VCaP (cell line): ENCODE results near the gene MMP26.

ENCODE experiments used
- H3K27ac ChIP-seq: fragments of 450-650 bp; 2 replicates; pipeline ENCODE4 v1.5.1; 2017
- TF ChIP-seq, protein P1 (sequence below): fragments of 450-650 bp; conservative IDR thresholded peaks from 2 replicates; pipeline ENCODE4 v1.5.1; 2017; ENCODE audit warnings: mild to moderate bottlenecking, moderate library complexity

MMP26 gene

GRCh38 chr11:4672470-4672869, 32.1 kb upstream of the MMP26 start:
- TF ChIP-seq, protein P1, sequence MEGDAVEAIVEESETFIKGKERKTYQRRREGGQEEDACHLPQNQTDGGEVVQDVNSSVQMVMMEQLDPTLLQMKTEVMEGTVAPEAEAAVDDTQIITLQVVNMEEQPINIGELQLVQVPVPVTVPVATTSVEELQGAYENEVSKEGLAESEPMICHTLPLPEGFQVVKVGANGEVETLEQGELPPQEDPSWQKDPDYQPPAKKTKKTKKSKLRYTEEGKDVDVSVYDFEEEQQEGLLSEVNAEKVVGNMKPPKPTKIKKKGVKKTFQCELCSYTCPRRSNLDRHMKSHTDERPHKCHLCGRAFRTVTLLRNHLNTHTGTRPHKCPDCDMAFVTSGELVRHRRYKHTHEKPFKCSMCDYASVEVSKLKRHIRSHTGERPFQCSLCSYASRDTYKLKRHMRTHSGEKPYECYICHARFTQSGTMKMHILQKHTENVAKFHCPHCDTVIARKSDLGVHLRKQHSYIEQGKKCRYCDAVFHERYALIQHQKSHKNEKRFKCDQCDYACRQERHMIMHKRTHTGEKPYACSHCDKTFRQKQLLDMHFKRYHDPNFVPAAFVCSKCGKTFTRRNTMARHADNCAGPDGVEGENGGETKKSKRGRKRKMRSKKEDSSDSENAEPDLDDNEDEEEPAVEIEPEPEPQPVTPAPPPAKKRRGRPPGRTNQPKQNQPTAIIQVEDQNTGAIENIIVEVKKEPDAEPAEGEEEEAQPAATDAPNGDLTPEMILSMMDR, result no peak
- H3K27ac ChIP-seq, result peak overlapping the region; percentile 79

GRCh38 chr11:4673781-4674180, 30.8 kb upstream of the MMP26 start:
- peak overlapping the region; percentile 79 for H3K27ac ChIP-seq
- TF ChIP-seq, protein P1, result no peak

- TF ChIP-seq, protein P1, result no peak
- H3K27ac ChIP-seq, result peak overlapping the region; percentile 81
Observed at GRCh38 chr11:4677948-4678347, 26.6 kb upstream of the MMP26 start.

GRCh38 chr11:4680341-4680740, 24.2 kb upstream of the MMP26 start:
- TF ChIP-seq, protein P1, result no peak
- peak overlapping the region; percentile 81 for H3K27ac ChIP-seq

DNA sequence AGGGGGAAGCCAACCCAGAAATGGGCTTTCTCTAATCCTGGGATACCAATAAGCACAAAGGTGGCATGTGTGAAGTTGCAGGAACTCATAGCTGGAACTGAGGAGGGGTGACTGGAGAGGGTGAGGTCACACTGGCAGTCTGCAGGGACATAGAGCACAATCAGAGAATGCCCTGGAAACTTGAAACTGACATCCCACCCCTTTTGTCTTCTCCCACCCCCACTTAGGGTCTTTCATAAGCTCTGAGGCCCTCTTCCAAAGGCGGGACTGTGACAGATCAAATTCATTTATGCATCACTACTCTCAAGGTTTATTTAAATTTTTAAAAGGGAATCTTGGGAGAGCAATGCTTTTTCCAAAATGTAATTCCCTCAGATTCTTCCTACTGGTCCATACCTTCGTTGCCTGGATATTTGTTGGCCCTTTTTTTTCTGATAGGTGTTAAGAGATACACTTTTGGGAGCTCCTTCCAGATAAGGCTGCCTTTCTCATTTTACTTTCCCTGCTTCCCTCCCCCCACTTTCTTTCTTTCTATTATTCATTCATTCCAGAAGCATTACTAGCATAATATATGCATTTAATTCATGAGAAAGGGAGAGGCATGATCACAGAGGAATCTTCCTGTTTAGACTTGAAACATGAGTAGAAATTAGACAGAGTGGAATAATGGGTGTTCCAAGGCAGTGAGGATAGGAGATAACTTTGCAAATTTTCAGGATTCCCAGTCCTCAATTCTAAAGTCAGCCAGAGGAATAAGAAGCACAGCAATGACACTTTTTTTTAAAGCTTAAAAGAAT, 21.8 kb upstream of the MMP26 start:
- TF ChIP-seq, protein P1, result no peak

DNA sequence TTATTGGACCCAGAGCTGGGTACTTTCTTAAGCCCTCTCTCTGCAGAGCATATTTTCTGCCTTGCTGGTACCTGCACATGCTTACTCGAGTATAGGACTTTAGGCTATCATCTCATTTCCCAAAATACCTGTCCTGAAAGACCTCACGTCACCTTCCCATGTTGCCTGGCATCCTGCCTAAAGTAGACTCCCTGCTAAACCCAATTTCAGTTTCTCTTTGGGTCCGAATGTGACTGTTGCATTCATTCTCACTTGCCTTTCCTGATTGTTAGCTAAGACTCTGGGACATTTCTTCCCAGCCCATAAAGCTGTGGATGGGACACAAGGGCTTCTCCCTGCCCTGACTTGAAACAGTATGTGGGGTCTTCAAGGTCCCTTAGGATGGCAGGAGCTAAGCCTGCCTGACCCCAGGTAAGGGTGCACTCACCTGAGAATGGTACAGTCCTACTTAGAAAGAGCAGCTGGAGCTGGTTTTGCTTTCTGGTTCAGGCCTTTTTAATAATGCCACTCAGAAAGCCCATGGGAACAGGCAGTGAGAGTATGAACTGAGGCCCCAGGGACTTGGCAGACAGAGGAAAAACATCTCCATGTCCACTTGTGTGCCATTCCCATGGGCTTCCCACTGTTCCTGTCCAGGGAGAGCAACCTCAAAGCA, 19.8 kb upstream of the MMP26 start:
- TF ChIP-seq, protein P1, result no peak
- peak overlapping the region; percentile 1; the same call in 1 of the 2 replicates for H3K27ac ChIP-seq

More for the DNA sequence above, 21.8 kb upstream of the MMP26 start:
- no peak overlapping the region; the same call in 1 of the 2 replicates for H3K27ac ChIP-seq

DNA sequence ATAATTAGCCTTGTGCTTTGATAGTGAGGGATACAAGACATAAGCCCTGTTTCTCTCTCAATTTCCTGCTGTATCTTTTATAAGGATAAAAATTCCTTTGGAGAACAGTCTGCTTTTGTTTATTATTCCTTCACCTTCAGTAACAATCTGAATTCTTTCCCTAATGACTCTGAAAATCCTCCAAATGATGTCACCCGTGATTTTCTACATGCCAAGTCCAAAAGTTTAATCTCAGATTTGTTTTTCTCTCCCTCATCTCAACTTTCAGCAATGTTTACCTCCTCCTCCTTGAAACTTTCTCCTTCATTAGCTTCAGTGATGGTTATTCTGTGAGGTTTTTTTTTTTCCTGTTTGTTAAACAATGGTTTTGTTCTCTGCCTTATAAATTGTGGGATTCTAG, 9.1 kb upstream of the MMP26 start:
- no peak overlapping the region; the same call in 1 of the 2 replicates for H3K27ac ChIP-seq
- TF ChIP-seq, protein P1, result no peak
